ENCODE measurements around the gene KCNJ6. TPM values are rescaled to one million over a fixed set of nuclear protein-coding genes. Genes with fewer than 3 reads are reported as not detected.

Gene KCNJ6
- total and polyA plus RNA-seq, 9 of the 15 experiments (the other 6 are each of a cell fraction or from before 2014, with no cell fraction given) = 0.06 to 0.21 (median 0.13) TPM; not detected in 1

DNA sequence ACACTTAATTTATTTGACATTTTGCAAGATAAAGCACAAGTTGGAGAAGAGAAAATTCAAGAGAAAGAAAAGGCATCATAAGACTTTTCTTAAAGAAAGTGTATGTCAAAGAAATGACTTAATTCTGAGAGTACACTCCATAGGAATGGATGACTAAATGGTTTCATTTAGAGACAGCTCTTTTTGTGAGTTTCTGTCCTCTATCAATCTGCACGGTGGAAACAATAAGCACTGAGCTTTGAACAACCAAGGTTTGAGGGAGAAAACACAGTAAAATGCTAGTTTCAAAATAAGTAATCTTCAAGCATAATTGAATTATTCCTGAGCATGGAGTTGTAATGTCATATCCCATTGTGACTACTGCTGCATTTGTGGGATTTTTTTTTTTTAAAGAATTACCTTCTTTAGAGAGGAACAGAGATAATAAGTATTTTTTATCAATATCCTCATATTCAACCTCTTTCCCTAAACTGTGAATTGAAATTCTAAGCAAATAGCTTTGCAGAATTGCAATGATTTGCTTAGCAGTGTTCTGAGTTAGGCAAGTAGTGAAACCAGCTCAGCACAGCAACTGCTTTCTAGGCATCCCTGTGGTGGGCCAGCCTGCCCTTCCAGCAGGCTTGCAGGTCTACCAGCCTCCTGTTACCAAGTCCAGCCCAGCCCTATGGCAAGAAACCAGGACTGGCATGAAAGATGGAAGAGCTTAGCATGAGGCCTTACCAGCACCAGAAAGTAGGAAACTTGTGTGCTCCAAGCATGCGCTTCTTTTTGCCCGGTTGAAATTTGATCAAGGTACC is 38.2 kb downstream of the KCNJ6 start:
- FAIRE-seq = no peak
- WGBS (ENCODE audit: insufficient coverage, low coverage, missing lambda C conversion rate) = 31% methylated on average over 3 of the region's 3 CpGs
- H3K79me2 ChIP-seq (ENCODE audit: control insufficient read depth, insufficient read depth, low read length) = no peaks in the 10 kb centered on the region

More for the DNA sequence above, 38.2 kb downstream of the KCNJ6 start:
- H3K4me1 ChIP-seq (replicated peaks in 1 of 2; ENCODE audit: control insufficient read depth in 2 of 2, insufficient read depth in 2 of 2, low read length in 2 of 2) = no peaks in the 10 kb centered on the region
- CTCF ChIA-PET (ENCODE audit: low intra/inter-chr PET ratio) = no interaction called here
- no peak overlapping the region for H3K9ac ChIP-seq (ENCODE audit: insufficient read depth in 1 of 2, low read depth in 2 of 2, low read length in 2 of 2)
- H3K9me1 ChIP-seq (ENCODE audit: control insufficient read depth, insufficient read depth, low read length) = no peaks in the 10 kb centered on the region
- H4K20me1 ChIP-seq (replicated peaks; ENCODE audit: control insufficient read depth, insufficient read depth, low read length) = no peaks in the 10 kb centered on the region
- H3K27ac ChIP-seq (ENCODE audit: extremely low read depth, low read depth, low read length) = no peak overlapping the region
- intact Hi-C loops (cut with micrococcal nuclease) = no loop called here
- peaks cover 0 to 17% of the 10 kb centered on the region in 2 experiments; a peak in 4 of 5 replicates for H3K27me3 ChIP-seq (ENCODE audit: control insufficient read depth in 2 of 2, insufficient read depth in 2 of 2, low read length in 2 of 2)
- POLR2A ChIA-PET = interaction anchor here (1.1 kb wide), 1 partner anchor 9 kb away, joined by 3 read pairs; no protein-coding TSS in a partner anchor
- ATAC-seq (no peak), DNase-seq (ENCODE audit: extremely low read depth in 1 of 4, low spot score in 3 of 4) (no peak)
- BruUV-seq (replicated peaks) = no TSS peak
- TF ChIP-seq ZNF57 (CRISPR knock-in tag; IDR thresholded peaks at IDR 0.05) = no peak
- TF ChIP-seq NONO (IDR thresholded peaks at IDR 0.05; ENCODE audit: low read depth in 2 of 2, low read length in 1 of 2) = no peak
- TF ChIP-seq NFATC3 (IDR thresholded peaks at IDR 0.05) = no peak
- TF ChIP-seq ZFPM2 (CRISPR knock-in tag; IDR thresholded peaks at IDR 0.05) = no peak
- TF ChIP-seq PML (IDR thresholded peaks at IDR 0.05; ENCODE audit: low read length) = no peak
- no peak for TF ChIP-seq YY1 (IDR thresholded peaks at IDR 0.05; ENCODE audit: borderline replicate concordance in 1 of 3, control insufficient read depth in 1 of 3, extremely low read depth in 1 of 3, insufficient read depth in 3 of 3, insufficient read length in 1 of 3, insufficient replicate concordance in 2 of 3, low read depth in 1 of 3, low read length in 2 of 3)
- TF ChIP-seq, protein P1, sequence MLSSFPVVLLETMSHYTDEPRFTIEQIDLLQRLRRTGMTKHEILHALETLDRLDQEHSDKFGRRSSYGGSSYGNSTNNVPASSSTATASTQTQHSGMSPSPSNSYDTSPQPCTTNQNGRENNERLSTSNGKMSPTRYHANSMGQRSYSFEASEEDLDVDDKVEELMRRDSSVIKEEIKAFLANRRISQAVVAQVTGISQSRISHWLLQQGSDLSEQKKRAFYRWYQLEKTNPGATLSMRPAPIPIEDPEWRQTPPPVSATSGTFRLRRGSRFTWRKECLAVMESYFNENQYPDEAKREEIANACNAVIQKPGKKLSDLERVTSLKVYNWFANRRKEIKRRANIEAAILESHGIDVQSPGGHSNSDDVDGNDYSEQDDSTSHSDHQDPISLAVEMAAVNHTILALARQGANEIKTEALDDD (IDR thresholded peaks at IDR 0.05) = no peak
- no peak for TF ChIP-seq CCAR2 (IDR thresholded peaks at IDR 0.05; ENCODE audit: low read depth, low read length)
- TF ChIP-seq, protein P2, sequence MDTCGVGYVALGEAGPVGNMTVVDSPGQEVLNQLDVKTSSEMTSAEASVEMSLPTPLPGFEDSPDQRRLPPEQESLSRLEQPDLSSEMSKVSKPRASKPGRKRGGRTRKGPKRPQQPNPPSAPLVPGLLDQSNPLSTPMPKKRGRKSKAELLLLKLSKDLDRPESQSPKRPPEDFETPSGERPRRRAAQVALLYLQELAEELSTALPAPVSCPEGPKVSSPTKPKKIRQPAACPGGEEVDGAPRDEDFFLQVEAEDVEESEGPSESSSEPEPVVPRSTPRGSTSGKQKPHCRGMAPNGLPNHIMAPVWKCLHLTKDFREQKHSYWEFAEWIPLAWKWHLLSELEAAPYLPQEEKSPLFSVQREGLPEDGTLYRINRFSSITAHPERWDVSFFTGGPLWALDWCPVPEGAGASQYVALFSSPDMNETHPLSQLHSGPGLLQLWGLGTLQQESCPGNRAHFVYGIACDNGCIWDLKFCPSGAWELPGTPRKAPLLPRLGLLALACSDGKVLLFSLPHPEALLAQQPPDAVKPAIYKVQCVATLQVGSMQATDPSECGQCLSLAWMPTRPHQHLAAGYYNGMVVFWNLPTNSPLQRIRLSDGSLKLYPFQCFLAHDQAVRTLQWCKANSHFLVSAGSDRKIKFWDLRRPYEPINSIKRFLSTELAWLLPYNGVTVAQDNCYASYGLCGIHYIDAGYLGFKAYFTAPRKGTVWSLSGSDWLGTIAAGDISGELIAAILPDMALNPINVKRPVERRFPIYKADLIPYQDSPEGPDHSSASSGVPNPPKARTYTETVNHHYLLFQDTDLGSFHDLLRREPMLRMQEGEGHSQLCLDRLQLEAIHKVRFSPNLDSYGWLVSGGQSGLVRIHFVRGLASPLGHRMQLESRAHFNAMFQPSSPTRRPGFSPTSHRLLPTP (IDR thresholded peaks at IDR 0.05; ENCODE audit: borderline replicate concordance, extremely low read depth, insufficient read length) = no peak
- no peak overlapping the region for H2AFZ ChIP-seq (ENCODE audit: low read depth, low read length)
- no peak overlapping the region for H3K4me2 ChIP-seq (ENCODE audit: insufficient read depth, low read length)
- no peaks in the 10 kb centered on the region for H3K9me3 ChIP-seq (replicated peaks; ENCODE audit: control insufficient read depth, insufficient read depth, low read depth, low read length)
- no peak overlapping the region for H3K4me3 ChIP-seq
- in situ Hi-C loops (cut with MboI) = no loop called here
- no peaks in the 10 kb centered on the region for H3K36me3 ChIP-seq (ENCODE audit: control insufficient read depth, insufficient read depth, low read length)

All from K562 (cell line).